ENCODE data around the gene LFNG. TPM values are rescaled to one million over a fixed set of nuclear protein-coding genes. Genes with fewer than 3 reads are reported as not detected.

LFNG gene
- total and polyA plus RNA-seq, 2 donors (not counting 1 experiment from before 2014, with no cell fraction given), result 73.3 to 208 TPM

DNA sequence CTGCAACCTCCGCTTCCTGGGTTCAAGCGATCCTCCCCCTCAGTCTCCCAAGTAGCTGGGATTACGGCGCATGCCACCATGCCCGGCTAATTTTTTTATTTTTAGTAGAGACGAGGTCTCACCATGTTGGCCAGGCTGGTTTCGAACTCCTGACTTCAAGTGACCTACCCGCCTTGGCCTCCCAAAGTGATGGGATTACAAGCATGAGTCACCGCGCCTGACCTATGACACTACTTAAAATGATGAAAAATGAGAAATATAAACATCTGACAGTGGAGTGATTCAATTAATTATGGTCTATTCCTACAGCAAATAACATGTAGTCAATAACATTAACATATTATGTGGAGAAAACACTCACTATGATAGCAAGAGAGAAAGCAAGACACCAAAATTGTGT, 33.5 kb downstream of the LFNG start:
- Histone ChIP-seq H3K27me3 (replicated peaks in 1 of 4; ENCODE audit: control extremely low read depth in 1 of 4, control insufficient read depth in 3 of 4, insufficient read depth in 4 of 4, low read length in 3 of 4) (no peaks in the 10 kb centered on the region), H3K36me3 (replicated peaks in 1 of 2; ENCODE audit: control extremely low read depth in 1 of 2, control insufficient read depth in 1 of 2, extremely low read depth in 1 of 2, insufficient read depth in 2 of 2, low read length in 1 of 2) (peaks cover 4 to 13% of the 10 kb centered on the region in 2 experiments), H3K9ac (ENCODE audit: low read length) (no peak overlapping the region), H4K20me1 (ENCODE audit: control insufficient read depth, insufficient read depth, low read length, poor library complexity, severe bottlenecking) (peaks cover 16% of the 10 kb centered on the region), H3K79me2 (ENCODE audit: control insufficient read depth, insufficient read depth, low read length) (peaks cover 50% of the 10 kb centered on the region), H3K9me3 (ENCODE audit: control extremely low read depth in 1 of 3, control insufficient read depth in 2 of 3, insufficient read depth in 1 of 3, low read length in 2 of 3) (peaks cover 0 to 3% (median 0%) of the 10 kb centered on the region in 3 donors), H2AFZ (ENCODE audit: insufficient read depth, low read depth, low read length, poor library complexity, severe bottlenecking) (no peak overlapping the region), H3K4me2 (replicated peaks; ENCODE audit: low read depth, low read length, poor library complexity, severe bottlenecking) (no peak overlapping the region), H3K4me3 (ENCODE audit: control extremely low read depth in 1 of 5, extremely low read depth in 1 of 5, insufficient read depth in 1 of 5, low read depth in 2 of 5, low read length in 4 of 5) (no peak overlapping the region), H3K27ac (ENCODE audit: low read length in 2 of 2) (no peak overlapping the region), H3K4me1 (ENCODE audit: control insufficient read depth in 2 of 2, insufficient read depth in 2 of 2, low read length in 2 of 2) (peaks cover 15 to 20% of the 10 kb centered on the region in 2 donors)
- ChIA-PET POLR2A (interaction anchor here (0.7 kb wide), 1 partner anchor 290 kb away, joined by 3 read pairs; no protein-coding TSS in a partner anchor), CTCF (interaction anchor here (0.7 to 1.5 kb wide), 5 partner anchors 31 to 100 kb away, joined by 3 to 4 read pairs (median 3); no protein-coding TSS in a partner anchor)
- Mint-ChIP-seq H3K9me3 (ENCODE audit: insufficient read depth) (no peaks in the 10 kb centered on the region), H3K27ac (no peak overlapping the region), H3K27me3 (no peaks in the 10 kb centered on the region), H3K4me1 (peaks cover 36% of the 10 kb centered on the region), H3K4me3 (peak overlapping the region; percentile 90)
- 100% methylated on average over 6 of the region's 10 CpGs for WGBS (ENCODE audit: insufficient coverage)
- intact Hi-C loops (cut with micrococcal nuclease), result no loop called here
- ATAC-seq (ENCODE audit: low read depth), result no peak
- TF ChIP-seq EZH2 (IDR thresholded peaks at IDR 0.05; ENCODE audit: borderline replicate concordance, insufficient read depth, low read depth, low read length, poor library complexity, severe bottlenecking), result no peak
- TF ChIP-seq, protein P1, sequence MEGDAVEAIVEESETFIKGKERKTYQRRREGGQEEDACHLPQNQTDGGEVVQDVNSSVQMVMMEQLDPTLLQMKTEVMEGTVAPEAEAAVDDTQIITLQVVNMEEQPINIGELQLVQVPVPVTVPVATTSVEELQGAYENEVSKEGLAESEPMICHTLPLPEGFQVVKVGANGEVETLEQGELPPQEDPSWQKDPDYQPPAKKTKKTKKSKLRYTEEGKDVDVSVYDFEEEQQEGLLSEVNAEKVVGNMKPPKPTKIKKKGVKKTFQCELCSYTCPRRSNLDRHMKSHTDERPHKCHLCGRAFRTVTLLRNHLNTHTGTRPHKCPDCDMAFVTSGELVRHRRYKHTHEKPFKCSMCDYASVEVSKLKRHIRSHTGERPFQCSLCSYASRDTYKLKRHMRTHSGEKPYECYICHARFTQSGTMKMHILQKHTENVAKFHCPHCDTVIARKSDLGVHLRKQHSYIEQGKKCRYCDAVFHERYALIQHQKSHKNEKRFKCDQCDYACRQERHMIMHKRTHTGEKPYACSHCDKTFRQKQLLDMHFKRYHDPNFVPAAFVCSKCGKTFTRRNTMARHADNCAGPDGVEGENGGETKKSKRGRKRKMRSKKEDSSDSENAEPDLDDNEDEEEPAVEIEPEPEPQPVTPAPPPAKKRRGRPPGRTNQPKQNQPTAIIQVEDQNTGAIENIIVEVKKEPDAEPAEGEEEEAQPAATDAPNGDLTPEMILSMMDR (IDR thresholded peaks at IDR 0.05), result no peak
- DNase-seq, result no peak

DNA sequence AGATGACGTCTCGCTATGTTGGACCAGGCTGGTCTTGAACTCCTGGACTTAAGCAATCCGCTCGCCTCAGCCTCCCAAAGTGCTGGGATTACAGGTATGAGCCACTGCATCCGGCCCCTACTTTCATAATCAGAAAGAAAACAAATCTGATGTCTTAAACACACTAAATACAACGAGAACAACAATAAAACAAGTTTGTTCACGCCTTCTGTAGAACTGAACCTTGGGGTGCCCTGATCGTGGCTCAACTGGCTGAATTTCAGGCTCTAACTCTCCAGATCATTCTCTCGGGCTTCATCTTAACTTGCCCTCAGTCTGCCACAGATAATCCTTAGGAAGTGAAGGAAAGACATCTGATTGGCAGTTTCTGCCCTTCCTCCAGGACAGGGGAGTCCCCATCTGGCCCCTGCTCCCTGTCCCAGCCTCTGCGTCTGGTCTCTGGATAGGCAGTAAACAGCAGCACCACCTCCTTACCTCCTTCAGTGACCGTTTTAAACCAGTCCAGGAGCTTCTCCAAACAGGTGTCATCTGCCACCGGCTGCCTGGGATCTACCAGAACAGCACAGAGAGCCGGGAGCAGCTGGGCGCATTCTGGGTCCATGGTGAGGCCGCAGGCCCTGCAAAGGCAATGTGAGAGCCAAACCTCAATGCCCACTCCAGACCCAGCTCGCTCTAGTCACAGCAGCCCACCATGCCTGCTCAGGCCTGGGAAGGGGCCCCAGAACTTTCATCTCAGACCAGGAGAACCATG, 34.4 kb downstream of the LFNG start:
- intact Hi-C loops (cut with micrococcal nuclease), result loop anchor here (2.0 kb wide), 1 partner anchor 55 kb away; no protein-coding TSS in a partner anchor
- H4K20me1 ChIP-seq (ENCODE audit: control insufficient read depth, insufficient read depth, low read length, poor library complexity, severe bottlenecking), result peaks cover 16% of the 10 kb centered on the region

More for the DNA sequence above, 34.4 kb downstream of the LFNG start:
- Histone ChIP-seq H3K79me2 (ENCODE audit: control insufficient read depth, insufficient read depth, low read length) (peaks cover 46% of the 10 kb centered on the region), H3K36me3 (replicated peaks in 1 of 2; ENCODE audit: control extremely low read depth in 1 of 2, control insufficient read depth in 1 of 2, extremely low read depth in 1 of 2, insufficient read depth in 2 of 2, low read length in 1 of 2) (peaks cover 4 to 9% of the 10 kb centered on the region in 2 experiments), H3K4me2 (replicated peaks; ENCODE audit: low read depth, low read length, poor library complexity, severe bottlenecking) (peak overlapping the region; percentile 98), H3K4me1 (ENCODE audit: control insufficient read depth in 2 of 2, insufficient read depth in 2 of 2, low read length in 2 of 2) (peaks cover 19 to 26% of the 10 kb centered on the region in 2 donors), H3K9me3 (ENCODE audit: control extremely low read depth in 1 of 3, control insufficient read depth in 2 of 3, insufficient read depth in 1 of 3, low read length in 2 of 3) (peaks cover 0 to 3% (median 0%) of the 10 kb centered on the region in 3 donors), H3K9ac (ENCODE audit: low read length) (peak overlapping the region; percentile 99), H3K4me3 (ENCODE audit: control extremely low read depth in 1 of 5, extremely low read depth in 1 of 5, insufficient read depth in 1 of 5, low read depth in 2 of 5, low read length in 4 of 5) (peak overlapping the region in 4 of 5 experiments; percentile 77 to 87 (median 84)), H3K27me3 (replicated peaks in 1 of 4; ENCODE audit: control extremely low read depth in 1 of 4, control insufficient read depth in 3 of 4, insufficient read depth in 4 of 4, low read length in 3 of 4) (no peaks in the 10 kb centered on the region), H2AFZ (ENCODE audit: insufficient read depth, low read depth, low read length, poor library complexity, severe bottlenecking) (peak overlapping the region; percentile 99), H3K27ac (ENCODE audit: low read length in 2 of 2) (no peak overlapping the region)
- DNase-seq (no peak), ATAC-seq (ENCODE audit: low read depth) (no peak)
- ChIA-PET CTCF (interaction anchor here (0.7 to 1.5 kb wide), 8 partner anchors 12 to 101 kb away, joined by 3 to 4 read pairs (median 3); no protein-coding TSS in a partner anchor), POLR2A (interaction anchor here (0.6 to 0.7 kb wide), 2 partner anchors 13 to 289 kb away, joined by 3 to 12 read pairs; no protein-coding TSS in a partner anchor)
- H3K4me1 Mint-ChIP-seq, result peaks cover 38% of the 10 kb centered on the region
- WGBS (ENCODE audit: insufficient coverage), result 85% methylated on average over 12 of the region's 16 CpGs
- H3K27ac Mint-ChIP-seq, result peak overlapping the region; percentile 89
- H3K4me3 Mint-ChIP-seq, result peak overlapping the region; percentile 90
- no peaks in the 10 kb centered on the region for H3K9me3 Mint-ChIP-seq (ENCODE audit: insufficient read depth)
- H3K27me3 Mint-ChIP-seq, result no peaks in the 10 kb centered on the region
- TF ChIP-seq EZH2 (IDR thresholded peaks at IDR 0.05; ENCODE audit: borderline replicate concordance, insufficient read depth, low read depth, low read length, poor library complexity, severe bottlenecking), result no peak
- TF ChIP-seq, protein P1 (IDR thresholded peaks at IDR 0.05), result no peak

Measured in B cell (primary cell).